Transverse colon (tissue), 4 donors: ENCODE results near the gene SGIP1. TPM values are rescaled to one million over a fixed set of nuclear protein-coding genes. Genes with fewer than 3 reads are reported as not detected.

Source experiments
- DNase-seq: peaks from one replicate; pipeline ENCODE4 v3.0.0-alpha.2; 2019
- H3K27ac ChIP-seq, 4 donors: fragments of 200-600 bp; sonication (generic); 2 replicates each; pipeline ENCODE4 v1.5.1; 2016 to 2018; ENCODE audit warnings: inconsistent platforms in 4 of 4
- H3K27me3 ChIP-seq: fragments of 200-600 bp; sonication (generic); 2 replicates; pipeline ENCODE4 v1.5.1; 2017; ENCODE audit warnings: inconsistent platforms
- H3K36me3 ChIP-seq, 4 donors: fragments of 200-600 bp; sonication (generic); 2 replicates each; pipeline ENCODE4 v1.5.1; 2017 to 2019; ENCODE audit warnings: inconsistent platforms in 4 of 4
- H3K4me1 ChIP-seq, 4 donors: fragments of 200-600 bp; sonication (generic); 2 replicates each; pipeline ENCODE4 v1.5.1; 2017 to 2020; ENCODE audit warnings: inconsistent platforms in 4 of 4
- H3K4me3 ChIP-seq, 4 donors: fragments of 200-600 bp; sonication (generic); 1 replicate in 1 of 4; 2 replicates in 3 of 4; pipeline versions ENCODE4 v1.5.1 to v1.6.1; 2017 to 2019; ENCODE audit warnings: inconsistent platforms in 4 of 4
- H3K9me3 ChIP-seq, 2 donors: fragments of 200-600 bp; sonication (generic); 2 replicates each; pipeline ENCODE4 v1.5.1; 2017 to 2019; ENCODE audit warnings: inconsistent platforms in 2 of 2
- CTCF ChIP-seq, 5 experiments: fragments of 200-600 bp in 3 of 5; fragments of 450-650 bp in 2 of 5; sonication (generic) in 3 of 5; IDR thresholded peaks; 1 replicate in 2 of 5; 2 replicates in 3 of 5; pipeline ENCODE4 v1.5.1; 2016 to 2017; ENCODE audit warnings: antibody characterized with exemption in 5 of 5, inconsistent platforms in 3 of 5, mild to moderate bottlenecking in 2 of 5, moderate library complexity in 1 of 5
- EP300 ChIP-seq: sonication (generic); formaldehyde crosslinking; IDR thresholded peaks from one replicate; pipeline ENCODE4 v1.6.1; 2017; ENCODE audit warnings: antibody characterized with exemption, low read depth
- POLR2A ChIP-seq: fragments of 450-650 bp; IDR thresholded peaks from one replicate; pipeline ENCODE4 v1.6.1; 2016; ENCODE audit warnings: antibody characterized with exemption, mild to moderate bottlenecking, moderate library complexity
- POLR2AphosphoS5 ChIP-seq, 3 donors: sonication (generic); formaldehyde crosslinking; IDR thresholded peaks; one replicate each; pipeline ENCODE4 v1.6.1; 2016; ENCODE audit warnings: antibody characterized with exemption in 3 of 3
- WGBS, 2 donors: methylation state at CpG; one replicate each; pipeline ENCODE4 v1.1.5; 2018; ENCODE audit warnings: low coverage in 1 of 2; 5-methylcytosine and 5-hydroxymethylcytosine counted together
- in situ Hi-C, 4 donors: fragments of 200-750 bp; cut with MboI; loops; one replicate each; pipeline versions ENCODE4 v1.15.0 to v1.15.1; 2017; ENCODE audit warnings: low sequenced_read_pairs in 3 of 4, low pct_ligation_motif_present in 1 of 4, low pct_unique_long_range_greater_than_20kb in 1 of 4
- intact Hi-C: fragments of 100-400 bp; cut with DNase I; formaldehyde crosslinking; loops from one replicate; pipeline ENCODE4 v1.15.1; 2023; ENCODE audit warnings: low total_unique reads
- total RNA-seq, 4 donors: library from RNA; depleted of rRNA; stranded (reverse); fragments of >200 nt; gene quantifications; one replicate each; pipeline ENCODE4 v1.1.0, GENCODE V29; 2016

SGIP1 gene
- total RNA-seq, 4 donors from 2014 or later = 1.4 to 1.8 TPM; not detected in 2

DNA sequence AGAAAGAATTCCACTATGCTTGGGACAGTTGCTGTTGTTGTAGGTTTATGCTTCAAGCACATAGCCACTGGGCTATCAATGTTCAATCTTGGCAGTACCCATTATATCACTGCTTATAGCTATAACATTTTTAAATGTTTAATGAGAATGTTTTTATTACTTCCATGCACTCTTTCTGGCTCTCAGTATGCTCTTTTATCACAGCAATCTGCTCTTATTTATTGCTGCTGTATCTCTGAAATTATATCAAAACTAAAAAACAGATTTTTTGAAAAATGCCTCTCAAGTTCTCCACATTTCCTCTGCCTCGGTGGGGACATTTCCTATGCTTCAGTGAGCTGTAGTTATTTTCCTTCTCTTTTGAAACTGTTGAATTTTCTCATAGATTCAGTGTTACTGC lies 5.4 kb upstream of the SGIP1 start:
- intact Hi-C loops = no loop called here
- peaks cover 0 to 11% (median 8%) of the 10 kb centered on the region in 4 donors for H3K4me1 ChIP-seq
- TF ChIP-seq POLR2A (no peak), EP300 (no peak), CTCF (IDR thresholded peaks at IDR 0.05) (no peak), POLR2AphosphoS5 (IDR thresholded peaks at IDR 0.05) (no peak)
- in situ Hi-C loops = no loop called here
- no peaks in the 10 kb centered on the region for H3K9me3 ChIP-seq
- WGBS, 2 donors = 62 to 73% methylated on average over 1 of the region's 1 CpG
- no peaks in the 10 kb centered on the region for H3K36me3 ChIP-seq
- H3K27ac ChIP-seq = no peak overlapping the region
- peaks cover 25% of the 10 kb centered on the region for H3K27me3 ChIP-seq
- no peak for DNase-seq
- no peak overlapping the region for H3K4me3 ChIP-seq

GRCh38 chr1:66532214-66532613 lies 1.7 kb upstream of the SGIP1 start:
- H3K4me1 ChIP-seq = peaks cover 0 to 13% (median 8%) of the 10 kb centered on the region in 4 donors
- peaks cover 35% of the 10 kb centered on the region for H3K27me3 ChIP-seq
- no peaks in the 10 kb centered on the region for H3K9me3 ChIP-seq
- in situ Hi-C loops (no loop called here), intact Hi-C loops (no loop called here)
- 61 to 71% methylated on average over 1 of the region's 1 CpG for WGBS, 2 donors
- H3K4me3 ChIP-seq = no peak overlapping the region
- DNase-seq = no peak
- TF ChIP-seq EP300 (no peak), CTCF (IDR thresholded peaks at IDR 0.05) (no peak), POLR2A (no peak), POLR2AphosphoS5 (IDR thresholded peaks at IDR 0.05) (no peak)
- H3K27ac ChIP-seq = no peak overlapping the region
- no peaks in the 10 kb centered on the region for H3K36me3 ChIP-seq

DNA sequence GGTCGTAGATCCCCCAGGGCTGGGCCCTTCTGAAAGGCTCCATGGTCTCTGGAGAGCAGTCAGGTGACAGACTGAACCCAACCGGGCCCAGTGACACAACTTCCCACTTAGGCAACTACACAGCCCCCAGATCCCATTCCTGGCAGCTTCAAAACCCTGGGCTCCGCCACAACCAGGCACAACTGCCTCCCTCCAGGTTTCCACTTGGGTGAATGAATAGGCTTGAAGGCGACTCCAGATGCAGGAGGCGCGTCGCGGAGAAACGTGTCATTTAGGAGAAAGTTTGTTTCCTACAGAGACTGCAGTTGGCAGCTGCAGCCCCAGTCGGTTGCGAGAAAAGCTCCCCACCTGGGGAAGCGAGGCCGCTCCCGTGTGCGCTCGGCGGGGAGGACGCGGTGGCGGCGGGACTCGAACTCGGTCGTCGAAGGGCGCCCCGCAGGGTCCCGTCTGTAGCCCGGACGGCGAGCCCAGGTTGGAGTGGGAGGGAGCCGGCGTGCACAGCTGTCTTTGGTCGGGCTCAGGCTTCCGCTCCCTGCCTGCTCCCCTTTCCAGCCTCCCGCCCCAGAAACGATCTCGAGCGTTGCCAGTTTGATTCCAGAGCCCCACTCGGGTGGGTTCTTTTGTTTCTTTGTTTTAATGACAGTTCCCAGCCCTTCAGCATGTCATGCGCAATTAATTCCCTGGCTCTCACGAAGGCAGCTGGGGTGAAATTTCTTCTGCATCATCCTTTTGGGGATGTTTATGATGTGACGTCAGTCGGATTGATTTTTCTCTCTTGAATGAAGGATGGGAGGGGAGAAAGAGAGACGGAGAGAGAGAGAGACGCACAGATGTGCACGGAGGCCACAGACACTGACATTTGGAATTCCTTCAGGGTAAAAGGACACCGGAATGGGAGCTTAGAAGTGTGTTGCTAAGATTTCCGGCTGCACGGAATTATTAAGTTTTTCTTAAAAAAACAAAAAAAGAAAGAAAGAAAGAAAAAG lies 862 bp upstream of the SGIP1 start:
- H3K4me3 ChIP-seq = peak overlapping the region; percentile 8 to 43 (median 30)
- intact Hi-C loops (no loop called here), in situ Hi-C loops (no loop called here)
- peaks cover 35% of the 10 kb centered on the region for H3K27me3 ChIP-seq
- TF ChIP-seq POLR2A = no peak
- peak in 1 of 3 donors; percentile 7 for TF ChIP-seq POLR2AphosphoS5 (IDR thresholded peaks at IDR 0.05)
- no peak for TF ChIP-seq EP300
- no peak for TF ChIP-seq CTCF (IDR thresholded peaks at IDR 0.05)
- no peak for DNase-seq
- 11 to 15% methylated on average over 7 to 38 of the region's 50 CpGs for WGBS, 2 donors
- no peaks in the 10 kb centered on the region for H3K9me3 ChIP-seq
- H3K36me3 ChIP-seq = no peaks in the 10 kb centered on the region
- H3K27ac ChIP-seq = peak overlapping the region; percentile 42 to 81 (median 68)
- peaks cover 0 to 13% (median 8%) of the 10 kb centered on the region in 4 donors for H3K4me1 ChIP-seq

DNA sequence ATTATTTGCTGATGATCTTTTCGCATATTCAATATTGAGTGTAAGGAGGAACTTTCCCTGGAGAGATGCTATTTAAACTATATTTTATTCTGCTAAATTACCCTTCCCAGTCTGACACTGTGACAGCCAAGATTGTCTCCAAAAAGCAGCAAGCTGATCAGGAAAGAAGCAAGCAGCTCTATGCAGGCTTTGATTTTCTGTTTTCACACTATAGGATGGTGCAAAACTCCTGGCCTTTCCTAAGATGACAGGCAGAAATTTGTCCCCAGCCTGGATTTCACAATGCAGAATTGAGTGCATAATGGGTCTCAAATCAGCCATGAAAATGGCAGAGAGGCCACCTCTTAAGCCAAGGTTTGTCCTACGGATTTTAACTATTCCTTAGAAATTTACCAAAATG lies 1.1 kb downstream of the SGIP1 start:
- Histone ChIP-seq H3K36me3 (no peaks in the 10 kb centered on the region), H3K4me1 (peaks cover 0 to 13% (median 8%) of the 10 kb centered on the region in 4 donors), H3K27me3 (peaks cover 35% of the 10 kb centered on the region), H3K9me3 (no peaks in the 10 kb centered on the region), H3K4me3 (no peak overlapping the region), H3K27ac (peak overlapping the region in 1 of 4 donors; percentile 63)
- no peak for DNase-seq
- TF ChIP-seq POLR2AphosphoS5 (IDR thresholded peaks at IDR 0.05) = no peak
- no peak for TF ChIP-seq CTCF (IDR thresholded peaks at IDR 0.05)
- no peak for TF ChIP-seq EP300
- no peak for TF ChIP-seq POLR2A
- 81 to 89% methylated on average over 2 of the region's 2 CpGs for WGBS, 2 donors
- in situ Hi-C loops = no loop called here
- intact Hi-C loops = no loop called here
